ENCODE results near the gene ZNF708. TPM values are rescaled to one million over a fixed set of nuclear protein-coding genes. Genes with fewer than 3 reads are reported as not detected.
"Not testable (repeated sequence)": the region's sequence is repeated elsewhere in the genome, so short reads cannot be mapped to it uniquely, and the experiment has no call there.

Gene ZNF708
- total RNA-seq = 10 to 100 TPM; 28.5 to 30.7 TPM

DNA sequence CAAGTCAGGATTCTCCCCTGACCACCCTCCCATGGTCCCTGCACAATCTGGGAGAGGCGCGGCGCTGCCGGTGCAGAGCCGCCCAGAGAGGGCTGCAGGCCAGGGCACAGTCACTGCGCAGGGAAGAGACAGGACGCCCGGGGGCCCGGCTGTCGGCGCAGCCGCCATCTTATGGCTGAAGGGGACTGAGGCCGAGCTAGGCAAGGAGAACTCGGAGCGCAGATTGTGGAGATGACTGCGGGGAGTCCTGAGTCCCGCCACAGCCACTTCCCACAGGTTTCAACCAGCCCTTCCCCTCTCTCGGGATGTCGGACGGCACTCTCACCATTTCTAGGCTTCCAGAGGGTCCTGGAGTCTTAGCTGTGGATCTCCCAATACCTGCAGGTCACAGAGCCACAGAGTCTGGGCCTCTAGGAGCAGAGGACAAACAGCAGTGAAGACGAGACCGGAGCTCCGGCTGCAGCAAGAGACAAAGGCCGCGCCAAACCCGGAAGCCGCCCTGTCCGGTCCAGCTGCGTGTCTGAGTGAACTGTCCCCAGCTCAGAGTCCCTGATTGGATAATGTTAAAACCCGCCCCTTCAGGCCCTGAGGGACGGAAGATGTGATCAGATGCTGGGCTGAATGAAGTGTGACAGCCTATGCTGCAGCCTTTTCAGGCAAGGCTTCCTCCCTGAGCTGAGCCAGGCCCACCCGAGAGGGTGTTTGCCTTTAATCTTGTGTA is at the start of gene ZNF708:
Gene ZNF708, minus strand, starts transcription at position 526 of the 721 bp plus-strand sequence. Its CDS starts 198 bp downstream, at position 328.
- Mint-ChIP-seq H3K4me3 (peak within 1 kb of the TSS; percentile 99), H3K27ac (peak within 1 kb of the TSS; percentile 99), H3K36me3 (peaks cover 40% of the 10 kb centered on the region), H3K4me1 (peaks cover 17% of the 10 kb centered on the region), H3K27me3 (no peaks in the 10 kb centered on the region), H3K9me3 (peaks cover 23% of the 10 kb centered on the region)
- DNase-seq (peak; percentile 77), ATAC-seq (ENCODE audit: low read depth) (peak; percentile 100)
- POLR2A ChIA-PET = interaction anchor here (0.5 to 2.9 kb wide), 23 partner anchors 13 to 1305 kb away, joined by 3 to 36 read pairs (median 6); partner anchors contain the start of genes ZNF100, ZNF257, ZNF429 and ZNF43

DNA sequence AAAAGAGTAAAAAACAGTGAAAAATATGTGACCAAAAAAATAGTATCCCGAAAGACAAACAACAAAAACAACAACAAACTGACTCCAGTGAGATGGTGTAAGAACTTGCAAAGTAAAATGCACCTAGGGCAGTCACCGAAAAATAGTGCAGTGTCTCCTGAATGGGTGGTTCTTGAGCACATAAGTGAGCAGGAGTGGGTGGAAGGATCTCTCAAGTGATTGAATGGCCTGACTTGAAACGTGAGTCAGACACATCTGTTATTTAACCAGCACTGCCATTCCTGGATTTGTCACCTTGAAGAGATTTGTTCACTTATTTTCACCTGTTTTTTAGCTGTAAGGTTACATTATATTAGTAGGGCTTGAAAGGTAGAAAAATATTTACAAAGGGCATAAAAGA is 33.1 kb upstream of the ZNF708 start:
- H3K9me3 Mint-ChIP-seq = peaks cover 12% of the 10 kb centered on the region
- peaks cover 70% of the 10 kb centered on the region for H3K36me3 Mint-ChIP-seq
- no peak overlapping the region for H3K4me3 Mint-ChIP-seq
- POLR2A ChIA-PET = no interaction called here
- H3K27me3 Mint-ChIP-seq = no peaks in the 10 kb centered on the region
- no peak overlapping the region for H3K27ac Mint-ChIP-seq
- DNase-seq (no peak), ATAC-seq (ENCODE audit: low read depth) (no peak)
- H3K4me1 Mint-ChIP-seq = peaks cover 7% of the 10 kb centered on the region

DNA sequence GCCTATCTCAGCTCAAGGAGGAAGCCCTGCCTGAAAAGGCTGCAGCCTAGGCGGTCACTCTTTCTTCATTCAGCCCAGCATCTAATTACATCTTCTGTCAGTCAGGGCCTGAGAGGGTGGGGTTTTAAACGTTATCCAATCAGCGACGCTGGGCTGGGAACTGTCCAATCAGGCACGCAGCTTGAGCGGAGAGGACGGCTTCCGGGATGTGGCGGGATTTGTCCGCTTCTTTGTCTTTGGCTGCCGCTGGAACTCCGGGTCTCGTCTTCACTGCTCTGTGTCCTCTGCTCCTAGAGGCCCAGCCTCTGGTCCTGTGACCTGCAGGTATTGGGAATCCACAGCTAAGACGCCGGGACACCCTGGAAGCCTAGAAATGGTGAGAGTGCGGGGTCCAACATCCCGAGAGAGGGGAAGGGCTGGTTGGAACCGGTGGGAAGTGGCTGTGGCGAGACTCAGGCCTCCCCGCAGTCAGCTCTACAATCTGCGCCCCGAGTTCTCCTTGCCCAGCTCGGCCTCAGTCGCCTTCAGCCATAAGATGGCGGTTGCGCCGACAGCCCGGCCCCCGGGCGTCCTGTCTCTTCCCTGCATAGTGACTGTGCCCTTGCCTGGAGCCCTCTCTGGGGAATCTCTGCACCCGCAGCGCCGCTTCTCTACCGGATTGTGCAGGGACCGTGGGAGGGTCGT is 29.7 kb upstream of the ZNF708 start, which contains the start of gene ZNF738:
Gene ZNF738, plus strand, starts transcription at position 233 of the 684 bp plus-strand sequence. Its CDS starts 141 bp downstream, at position 374.
- DNase-seq (peak; percentile 80), ATAC-seq (ENCODE audit: low read depth) (peak; percentile 97)
- POLR2A ChIA-PET = interaction anchor here (0.6 to 3.8 kb wide), 9 partner anchors 26 to 1493 kb away, joined by 3 to 36 read pairs (median 5); partner anchors contain the start of genes ZNF253, ZNF429, ZNF43 and ZNF430
- Mint-ChIP-seq H3K27ac (peak within 1 kb of the TSS; percentile 98), H3K9me3 (peaks cover 22% of the 10 kb centered on the region), H3K4me1 (peaks cover 7% of the 10 kb centered on the region), H3K36me3 (peaks cover 41% of the 10 kb centered on the region), H3K4me3 (peak within 1 kb of the TSS; percentile 99), H3K27me3 (no peaks in the 10 kb centered on the region)

DNA sequence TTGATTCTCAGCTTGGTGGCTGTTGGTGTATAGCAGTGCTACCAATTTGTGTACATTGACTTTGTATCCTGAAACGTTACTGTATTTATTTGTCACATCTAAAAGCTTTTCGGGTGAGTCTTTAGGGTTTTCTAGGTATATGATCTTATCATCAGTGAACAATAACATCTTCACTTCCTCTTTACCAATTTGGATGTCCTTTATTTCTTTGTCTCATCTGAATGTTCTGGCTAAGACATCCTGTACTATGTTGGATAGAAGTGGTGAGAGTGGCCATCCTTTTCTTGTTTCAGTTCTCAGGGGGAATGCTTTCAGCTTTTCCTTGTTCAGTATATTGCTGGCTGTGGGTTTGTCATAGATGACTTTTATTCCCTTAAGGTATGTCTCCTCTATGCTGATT is 23.6 kb upstream of the ZNF708 start:
- Mint-ChIP-seq H3K4me3 (no peak overlapping the region), H3K27me3 (peaks cover 2% of the 10 kb centered on the region), H3K9me3 (peaks cover 31% of the 10 kb centered on the region), H3K27ac (peak overlapping the region; percentile 50), H3K36me3 (peaks cover 4% of the 10 kb centered on the region), H3K4me1 (peaks cover 8% of the 10 kb centered on the region)
- POLR2A ChIA-PET = interaction anchor here (0.8 kb wide), 1 partner anchor 24 kb away, joined by 3 read pairs; the partner anchor contains the start of gene ZNF708
- no peak for ATAC-seq (ENCODE audit: low read depth)
- no peak for DNase-seq

DNA sequence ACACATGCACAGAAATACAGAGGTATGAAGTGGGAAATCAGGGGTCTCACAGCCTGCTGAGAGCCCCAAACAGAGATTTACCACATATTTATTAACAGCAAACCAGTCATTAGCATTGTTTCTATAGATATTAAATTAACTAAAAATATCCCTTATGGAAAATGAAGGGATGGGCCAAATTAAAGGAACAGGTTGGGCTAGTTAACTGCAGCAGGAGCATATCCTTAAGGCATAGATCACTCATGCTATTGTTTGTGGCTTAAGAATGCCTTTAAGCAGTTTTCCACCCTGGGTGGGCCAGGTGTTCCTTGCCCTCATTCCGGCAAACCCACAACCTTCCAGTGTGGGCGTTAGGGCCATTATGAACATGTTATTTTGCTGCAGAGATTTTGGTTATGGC is 15.6 kb upstream of the ZNF708 start:
- H3K4me1 Mint-ChIP-seq; H3K4me3 Mint-ChIP-seq; DNase-seq; POLR2A ChIA-PET; H3K27ac Mint-ChIP-seq; H3K36me3 Mint-ChIP-seq; ATAC-seq (ENCODE audit: low read depth); H3K27me3 Mint-ChIP-seq: not testable (repeated sequence)
- peaks cover 28% of the 10 kb centered on the region for H3K9me3 Mint-ChIP-seq

DNA sequence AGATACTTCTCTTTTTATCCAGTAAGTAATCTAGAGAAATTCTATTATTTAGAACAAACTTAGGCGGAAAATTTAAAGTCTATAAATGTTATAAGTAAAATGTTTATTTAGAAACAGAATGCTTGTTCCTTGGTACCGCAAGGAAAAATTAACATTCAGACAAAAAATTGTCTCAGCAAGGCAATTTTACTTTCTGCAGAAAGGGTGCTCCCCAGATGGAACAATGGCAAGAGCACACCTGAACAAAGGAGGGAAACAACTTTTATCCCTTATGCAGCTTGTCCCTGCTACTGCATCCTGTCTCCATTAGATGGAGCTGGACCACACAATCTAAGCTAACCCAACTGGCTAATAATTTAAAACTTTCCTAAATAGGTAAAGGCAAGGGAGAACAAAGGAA is 6.5 kb upstream of the ZNF708 start:
- no peaks in the 10 kb centered on the region for H3K4me1 Mint-ChIP-seq
- no peaks in the 10 kb centered on the region for H3K27me3 Mint-ChIP-seq
- POLR2A ChIA-PET = no interaction called here
- peaks cover 25% of the 10 kb centered on the region for H3K9me3 Mint-ChIP-seq
- no peak overlapping the region for H3K4me3 Mint-ChIP-seq
- ATAC-seq (ENCODE audit: low read depth) (no peak), DNase-seq (no peak)
- no peak overlapping the region for H3K27ac Mint-ChIP-seq
- peaks cover 3% of the 10 kb centered on the region for H3K36me3 Mint-ChIP-seq

DNA sequence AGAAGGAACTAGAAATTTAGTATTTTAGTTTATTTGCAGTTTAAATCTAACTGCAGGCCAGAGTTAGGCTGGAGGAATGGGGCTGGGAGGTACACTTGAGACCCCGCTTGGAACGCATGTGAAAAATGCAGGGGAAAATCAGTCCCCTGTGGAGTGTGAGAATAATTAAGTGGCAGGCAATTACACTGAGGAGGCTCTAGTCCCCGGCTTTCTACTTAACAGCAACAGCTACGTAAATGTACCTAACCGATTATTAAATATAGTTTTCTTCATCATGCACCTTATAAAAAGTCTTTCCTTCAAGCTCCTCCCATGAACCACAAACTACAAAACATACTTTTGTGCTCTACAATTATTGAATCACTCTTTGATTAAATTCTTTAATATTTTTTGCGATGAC is 804 bp downstream of the ZNF708 start:
- H3K9me3 Mint-ChIP-seq = peaks cover 24% of the 10 kb centered on the region
- peak overlapping the region; percentile 99 for H3K4me3 Mint-ChIP-seq
- no peaks in the 10 kb centered on the region for H3K27me3 Mint-ChIP-seq
- peaks cover 46% of the 10 kb centered on the region for H3K36me3 Mint-ChIP-seq
- DNase-seq = no peak
- H3K4me1 Mint-ChIP-seq = peaks cover 17% of the 10 kb centered on the region
- POLR2A ChIA-PET = interaction anchor here (0.6 to 2.9 kb wide), 19 partner anchors 13 to 905 kb away, joined by 3 to 36 read pairs (median 6); partner anchors contain the start of genes ZNF100, ZNF257, ZNF429 and ZNF43
- H3K27ac Mint-ChIP-seq = peak overlapping the region; percentile 99
- ATAC-seq (ENCODE audit: low read depth) = peak; percentile 15

DNA sequence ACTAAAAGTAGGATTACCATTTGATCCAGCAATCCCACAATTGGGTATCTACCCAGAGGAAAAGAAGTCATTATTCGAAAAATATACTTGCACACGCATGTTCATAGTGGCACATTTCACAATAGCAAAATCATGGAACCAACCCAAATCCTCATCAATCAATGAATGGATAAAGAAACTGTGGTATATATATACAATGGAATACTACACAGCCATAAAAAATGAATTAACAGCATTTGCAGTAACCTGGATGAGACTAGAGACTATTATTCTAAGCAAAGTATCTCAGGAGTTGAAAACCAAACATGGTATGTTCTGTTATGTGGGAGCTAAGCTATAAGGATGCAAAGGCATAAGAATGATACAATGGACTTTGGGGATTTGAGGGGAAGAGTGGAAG is 3.0 kb downstream of the ZNF708 start:
- Mint-ChIP-seq H3K27me3 (no peaks in the 10 kb centered on the region), H3K27ac (no peak overlapping the region), H3K4me3 (peak overlapping the region; percentile 41), H3K9me3 (peaks cover 28% of the 10 kb centered on the region), H3K36me3 (peaks cover 69% of the 10 kb centered on the region), H3K4me1 (peaks cover 20% of the 10 kb centered on the region)
- POLR2A ChIA-PET = no interaction called here
- no peak for ATAC-seq (ENCODE audit: low read depth)
- no peak for DNase-seq

DNA sequence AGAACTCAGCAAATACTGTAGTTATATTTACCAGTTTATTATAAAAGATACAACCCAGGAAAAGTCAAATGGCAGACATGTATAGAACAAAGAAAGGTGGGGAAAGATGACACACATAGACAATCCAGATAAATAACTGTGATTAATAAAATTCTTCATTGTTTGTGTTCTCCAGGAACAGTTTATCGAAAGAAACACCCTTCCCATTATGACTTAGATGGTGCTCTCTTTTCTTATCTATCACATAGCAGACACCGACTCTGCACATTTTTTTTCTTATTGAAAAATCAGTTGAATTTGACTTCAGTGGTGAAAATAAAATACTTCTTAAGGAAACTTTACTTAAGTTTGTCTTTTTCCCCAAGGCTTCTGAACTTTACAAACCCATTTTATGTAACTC is 6.2 kb downstream of the ZNF708 start:
- H3K9me3 Mint-ChIP-seq = peaks cover 31% of the 10 kb centered on the region
- POLR2A ChIA-PET = no interaction called here
- ATAC-seq (ENCODE audit: low read depth) (no peak), DNase-seq (no peak)
- peaks cover 90% of the 10 kb centered on the region for H3K36me3 Mint-ChIP-seq
- H3K4me1 Mint-ChIP-seq = peaks cover 21% of the 10 kb centered on the region
- H3K27ac Mint-ChIP-seq = no peak overlapping the region
- H3K27me3 Mint-ChIP-seq = no peaks in the 10 kb centered on the region
- no peak overlapping the region for H3K4me3 Mint-ChIP-seq

DNA sequence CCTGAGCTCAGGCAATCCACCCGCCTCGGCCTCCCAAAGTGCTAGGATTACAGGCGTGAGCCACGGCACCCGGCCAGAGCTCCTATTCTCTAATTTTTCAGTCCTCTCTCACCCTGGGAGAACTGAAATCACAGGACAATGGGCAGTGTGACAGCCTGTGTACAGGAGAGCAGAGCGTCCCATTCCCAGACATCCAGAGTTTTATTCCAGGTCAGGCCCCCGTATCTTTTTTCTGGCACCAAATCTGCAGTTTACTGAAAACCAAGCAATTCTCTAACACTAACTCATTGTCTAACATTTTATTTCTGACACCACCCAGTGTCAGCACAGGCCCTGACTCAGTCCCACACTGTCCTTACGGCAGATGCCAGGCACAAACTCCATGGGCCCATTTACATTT is 6.7 kb downstream of the ZNF708 start:
- H3K4me1 Mint-ChIP-seq = peaks cover 17% of the 10 kb centered on the region
- no peaks in the 10 kb centered on the region for H3K27me3 Mint-ChIP-seq
- DNase-seq = no peak
- no peak overlapping the region for H3K4me3 Mint-ChIP-seq
- peaks cover 90% of the 10 kb centered on the region for H3K36me3 Mint-ChIP-seq
- no peak overlapping the region for H3K27ac Mint-ChIP-seq
- ATAC-seq (ENCODE audit: low read depth) = no peak
- POLR2A ChIA-PET = no interaction called here
- H3K9me3 Mint-ChIP-seq = peaks cover 33% of the 10 kb centered on the region

DNA sequence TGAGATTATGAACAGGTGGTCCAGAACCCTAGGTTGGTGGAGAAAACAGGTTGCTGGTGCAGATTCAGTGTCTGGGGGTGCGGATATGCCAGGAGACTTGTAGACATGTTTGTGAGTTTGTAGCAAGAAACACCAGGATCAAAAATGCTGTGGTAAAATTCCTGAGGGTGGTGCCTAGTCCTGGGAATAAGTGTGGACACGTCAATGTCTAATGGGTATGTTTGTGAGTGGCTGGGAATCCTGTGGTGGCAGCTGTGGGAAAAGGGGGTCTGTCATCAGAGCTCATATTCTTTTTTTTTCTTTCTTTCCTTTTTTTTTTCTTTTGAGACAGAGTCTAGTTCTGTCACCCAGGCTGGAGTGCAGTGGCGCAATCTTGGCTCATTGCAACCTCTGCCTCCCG is 7.2 kb downstream of the ZNF708 start:
- DNase-seq (no peak), ATAC-seq (ENCODE audit: low read depth) (no peak)
- Mint-ChIP-seq H3K4me3 (no peak overlapping the region), H3K27me3 (no peaks in the 10 kb centered on the region), H3K9me3 (peaks cover 37% of the 10 kb centered on the region), H3K4me1 (peaks cover 18% of the 10 kb centered on the region), H3K27ac (no peak overlapping the region), H3K36me3 (peaks cover 91% of the 10 kb centered on the region)
- POLR2A ChIA-PET = no interaction called here

DNA sequence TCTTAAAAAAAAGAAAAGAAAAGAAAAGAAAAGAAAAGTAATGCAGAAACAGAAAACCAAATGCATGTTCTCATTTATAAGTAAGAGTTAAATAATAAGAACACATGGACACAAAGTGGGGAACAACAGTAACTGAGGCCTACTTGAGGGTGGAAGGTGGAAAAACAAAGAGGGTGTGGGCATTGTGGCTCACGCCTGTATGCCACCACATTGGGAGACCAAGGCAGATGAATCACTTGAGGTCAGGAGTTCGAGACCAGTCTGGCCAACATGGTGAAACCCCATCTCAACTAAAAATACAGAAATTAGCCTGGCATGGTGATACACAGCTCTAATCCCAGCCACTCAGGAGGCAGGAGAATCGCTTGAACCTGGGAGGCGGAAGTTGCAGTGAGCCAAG is 8.1 kb downstream of the ZNF708 start:
- H3K27ac Mint-ChIP-seq = no peak overlapping the region
- ATAC-seq (ENCODE audit: low read depth) (no peak), DNase-seq (no peak)
- peaks cover 14% of the 10 kb centered on the region for H3K4me1 Mint-ChIP-seq
- POLR2A ChIA-PET = no interaction called here
- peaks cover 32% of the 10 kb centered on the region for H3K9me3 Mint-ChIP-seq
- H3K27me3 Mint-ChIP-seq = no peaks in the 10 kb centered on the region
- H3K4me3 Mint-ChIP-seq = no peak overlapping the region
- H3K36me3 Mint-ChIP-seq = peaks cover 90% of the 10 kb centered on the region

DNA sequence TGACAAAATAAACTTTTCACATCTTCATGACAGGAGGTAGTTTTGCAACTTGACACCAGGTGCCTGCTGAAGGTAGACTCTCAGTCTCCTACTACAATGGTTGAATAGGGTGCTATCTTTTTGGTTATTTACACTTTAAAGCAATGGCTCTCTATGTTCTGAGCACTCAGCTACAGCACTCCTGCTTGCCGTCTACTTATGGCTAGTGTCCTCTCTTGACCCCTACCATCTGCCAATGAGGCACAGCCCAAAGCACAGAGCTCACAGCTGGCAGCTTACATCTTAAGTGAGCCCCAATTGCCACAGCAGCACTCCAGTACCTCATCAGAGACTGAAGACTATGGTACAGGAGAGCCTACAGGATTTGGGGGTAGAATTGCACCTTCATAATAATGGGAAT is 11.4 kb downstream of the ZNF708 start:
- ATAC-seq (ENCODE audit: low read depth) = no peak
- Mint-ChIP-seq H3K9me3 (peaks cover 20% of the 10 kb centered on the region), H3K27me3 (no peaks in the 10 kb centered on the region), H3K27ac (no peak overlapping the region), H3K4me1 (peaks cover 8% of the 10 kb centered on the region), H3K4me3 (no peak overlapping the region), H3K36me3 (peaks cover 75% of the 10 kb centered on the region)
- DNase-seq = no peak
- POLR2A ChIA-PET = interaction anchor here (0.6 kb wide), 1 partner anchor 46 kb away, joined by 6 read pairs; no protein-coding TSS in a partner anchor
